ENCODE data around the gene BAAT. TPM values are rescaled to one million over a fixed set of nuclear protein-coding genes. Genes with fewer than 3 reads are reported as not detected.
"Not testable (repeated sequence)": the region's sequence is repeated elsewhere in the genome, so short reads cannot be mapped to it uniquely, and the experiment has no call there.

Gene BAAT
- total and polyA plus RNA-seq, 9 of the 15 experiments (the other 6 are each of a cell fraction or from before 2014, with no cell fraction given): 0.17 to 0.76 (median 0.32) TPM

- TF ChIP-seq NRF1 (conservative IDR thresholded peaks at IDR 0.05 in 1 of 2, IDR thresholded peaks at IDR 0.05 in 1 of 2) (no peak), MED1 (CRISPR knock-in tag; IDR thresholded peaks at IDR 0.05; ENCODE audit: borderline replicate concordance) (no peak), ZNF212 (CRISPR knock-in tag; IDR thresholded peaks at IDR 0.05) (no peak), HDAC2 (IDR thresholded peaks at IDR 0.05) (no peak), E4F1 (CRISPR knock-in tag; IDR thresholded peaks at IDR 0.05; ENCODE audit: borderline replicate concordance) (no peak), STAT5A (IDR thresholded peaks at IDR 0.05; ENCODE audit: borderline replicate concordance, low read length) (no peak), TCF3 (CRISPR knock-in tag; IDR thresholded peaks at IDR 0.05) (no peak), ZNF584 (CRISPR knock-in tag; IDR thresholded peaks at IDR 0.05; ENCODE audit: low read depth) (no peak)
Observed at GRCh38 chr9:101332362-101332761, 52.4 kb downstream of the BAAT start (continued).

GRCh38 chr9:101327422-101327909 lies 57.3 kb downstream of the BAAT start:
- H3K36me3 ChIP-seq (ENCODE audit: control insufficient read depth, insufficient read depth, low read length); H3K27me3 ChIP-seq (ENCODE audit: control insufficient read depth in 2 of 2, insufficient read depth in 2 of 2, low read length in 2 of 2); FAIRE-seq; H3K4me2 ChIP-seq (ENCODE audit: insufficient read depth, low read length); in situ Hi-C loops (cut with MboI); H3K27ac ChIP-seq (ENCODE audit: extremely low read depth, low read depth, low read length); BruUV-seq (replicated peaks); H2AFZ ChIP-seq (ENCODE audit: low read depth, low read length); H3K9ac ChIP-seq (ENCODE audit: insufficient read depth in 1 of 2, low read depth in 2 of 2, low read length in 2 of 2); H3K4me1 ChIP-seq (replicated peaks in 1 of 2; ENCODE audit: control insufficient read depth in 2 of 2, insufficient read depth in 2 of 2, low read length in 2 of 2); H3K79me2 ChIP-seq (ENCODE audit: control insufficient read depth, insufficient read depth, low read length); POLR2A ChIA-PET; ATAC-seq; H3K9me1 ChIP-seq (ENCODE audit: control insufficient read depth, insufficient read depth, low read length); intact Hi-C loops (cut with micrococcal nuclease); CTCF ChIA-PET (ENCODE audit: low intra/inter-chr PET ratio); H3K4me3 ChIP-seq; H4K20me1 ChIP-seq (replicated peaks; ENCODE audit: control insufficient read depth, insufficient read depth, low read length); H3K9me3 ChIP-seq (replicated peaks; ENCODE audit: control insufficient read depth, insufficient read depth, low read depth, low read length): not testable (repeated sequence)
- 4% methylated on average over 3 of the region's 3 CpGs for WGBS (ENCODE audit: insufficient coverage, low coverage, missing lambda C conversion rate)
- peak in 1 of 4 experiments; percentile 11 for DNase-seq (ENCODE audit: extremely low read depth in 1 of 4, low spot score in 3 of 4)
- TF ChIP-seq ARID1B (IDR thresholded peaks at IDR 0.05) (peak; percentile 62), NCOR1 (IDR thresholded peaks at IDR 0.05) (peak; percentile 27; the same call in 1 of the 2 replicates), AFF1 (IDR thresholded peaks at IDR 0.05; ENCODE audit: low read depth in 1 of 2, partially characterized antibody in 2 of 2) (peak in 1 of 2 experiments; percentile 19), GATA2 (CRISPR knock-in tag; IDR thresholded peaks at IDR 0.05) (peak; percentile 44; the same call in 1 of the 2 replicates)
- TF ChIP-seq, protein P1, sequence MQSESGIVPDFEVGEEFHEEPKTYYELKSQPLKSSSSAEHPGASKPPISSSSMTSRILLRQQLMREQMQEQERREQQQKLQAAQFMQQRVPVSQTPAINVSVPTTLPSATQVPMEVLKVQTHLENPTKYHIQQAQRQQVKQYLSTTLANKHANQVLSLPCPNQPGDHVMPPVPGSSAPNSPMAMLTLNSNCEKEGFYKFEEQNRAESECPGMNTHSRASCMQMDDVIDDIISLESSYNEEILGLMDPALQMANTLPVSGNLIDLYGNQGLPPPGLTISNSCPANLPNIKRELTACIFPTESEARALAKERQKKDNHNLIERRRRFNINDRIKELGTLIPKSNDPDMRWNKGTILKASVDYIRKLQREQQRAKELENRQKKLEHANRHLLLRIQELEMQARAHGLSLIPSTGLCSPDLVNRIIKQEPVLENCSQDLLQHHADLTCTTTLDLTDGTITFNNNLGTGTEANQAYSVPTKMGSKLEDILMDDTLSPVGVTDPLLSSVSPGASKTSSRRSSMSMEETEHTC (IDR thresholded peaks at IDR 0.05): peak; percentile 60

Data from K562 (cell line).